Panc1 (cell line): ENCODE results near the gene BACH2. TPM values are rescaled to one million over a fixed set of nuclear protein-coding genes. Genes with fewer than 3 reads are reported as not detected.
A peak's percentile ranks its signal among the peaks of the same experiment; 100 is the strongest.

Source experiments
- ATAC-seq: fragments of 200-7000 bp; cut with Tn5 transposase; 2 replicates; pipeline ENCODE4 v1.9.1; 2020; ENCODE audit warnings: mild to moderate bottlenecking, moderate library complexity
- BruUV-seq: library from RNA; stranded (reverse); fragments of 400-500 nt; replicated peaks from 2 replicates; lab custom pipeline; 2021; lab: Mats Ljungman, UMichigan
- CTCF ChIA-PET: fragments of 300-600 bp; sonication (Branson Sonifier 250); formaldehyde crosslinking; loops from one replicate; lab custom pipeline; 2022; ENCODE audit warnings: antibody characterized with exemption; lab: Charles Lee
- POLR2A ChIA-PET: fragments of 300-600 bp; sonication (Branson Sonifier 250); formaldehyde crosslinking; loops from one replicate; lab custom pipeline; 2022; ENCODE audit warnings: antibody characterized with exemption; lab: Charles Lee
- DNase-seq: peaks from one replicate; pipeline ENCODE4 v3.0.0-alpha.2; 2010; ENCODE audit warnings: low read depth, low spot score
- H3K27ac ChIP-seq: 2 replicates; pipeline ENCODE4 v1.5.1; 2011; ENCODE audit warnings: mild to moderate bottlenecking, low read length, inconsistent platforms
- H3K27me3 ChIP-seq: fragments of 200-500 bp; sonication (Bioruptor generic); 2 replicates; pipeline ENCODE4 v1.6.0; 2014; ENCODE audit warnings: low read length, inconsistent platforms; ENCODE audit not compliant: control insufficient read depth, insufficient read depth
- H3K36me3 ChIP-seq: fragments of 200-500 bp; sonication (Bioruptor generic); 2 replicates; pipeline ENCODE4 v1.5.1; 2014; ENCODE audit warnings: inconsistent platforms, mild to moderate bottlenecking, low read length, moderate library complexity; ENCODE audit not compliant: control insufficient read depth, insufficient read depth
- H3K4me1 ChIP-seq: 2 replicates; pipeline ENCODE4 v1.5.1; 2011; ENCODE audit warnings: inconsistent platforms, mild to moderate bottlenecking, low read length, moderate library complexity; ENCODE audit not compliant: control insufficient read depth, insufficient read depth
- H3K4me3 ChIP-seq, 2 experiments: 2 replicates each; pipeline ENCODE4 v1.5.1; 2011 to 2012; ENCODE audit warnings: low read depth in 2 of 2, low read length in 2 of 2, mild to moderate bottlenecking in 2 of 2, inconsistent platforms in 1 of 2, moderate library complexity in 1 of 2
- H3K9me3 ChIP-seq: fragments of 200-500 bp; sonication (Bioruptor generic); 2 replicates; pipeline ENCODE4 v1.5.1; 2014; ENCODE audit warnings: low read depth, mild to moderate bottlenecking, inconsistent platforms, low read length, moderate library complexity; ENCODE audit not compliant: control insufficient read depth, insufficient read depth
- CTCF ChIP-seq: fragments of 450-650 bp; IDR thresholded peaks from 2 replicates; pipeline ENCODE4 v1.5.1; 2017; ENCODE audit warnings: mild to moderate bottlenecking
- POLR2AphosphoS5 ChIP-seq: IDR thresholded peaks from 2 replicates; pipeline ENCODE4 v1.6.1; 2012; ENCODE audit warnings: mild to moderate bottlenecking, low read depth, low read length, moderate library complexity
- REST ChIP-seq, 2 experiments: IDR thresholded peaks; 2 replicates each; pipeline ENCODE4 v1.6.1; 2011 to 2012; ENCODE audit warnings: low read depth in 2 of 2, control low read depth in 1 of 2, low read length in 1 of 2, mild to moderate bottlenecking in 1 of 2, moderate library complexity in 1 of 2; ENCODE audit not compliant: insufficient read depth in 1 of 2
- SIN3A ChIP-seq: IDR thresholded peaks from 2 replicates; pipeline ENCODE4 v1.6.1; 2012; ENCODE audit warnings: low read depth, mild to moderate bottlenecking, low read length, moderate library complexity, borderline replicate concordance; ENCODE audit not compliant: insufficient read depth
- TCF7L2 ChIP-seq: IDR thresholded peaks from 2 replicates; pipeline ENCODE4 v1.6.1; 2011; ENCODE audit warnings: mild to moderate bottlenecking, low read depth, low read length, inconsistent platforms
- in situ Hi-C: cut with HindIII; loops from 2 replicates; pipeline ENCODE4 v1.10.0; 2016; ENCODE audit warnings: low sequenced_read_pairs, low pct_unique_long_range_greater_than_20kb
- intact Hi-C: fragments of 100-400 bp; cut with micrococcal nuclease; formaldehyde crosslinking; loops from one replicate; pipeline ENCODE4 v1.10.0; 2022; ENCODE audit not compliant: unreplicated experiment
- total RNA-seq: library from RNA; stranded (reverse); gene quantifications from one replicate; pipeline ENCODE4 v1.2.1, GENCODE V29; 2021; ENCODE audit not compliant: unreplicated experiment

The BACH2 gene
- total RNA-seq, 1 experiment from 2014 or later, result 1.6 TPM

GRCh38 chr6:90218959-90219208 lies 77.8 kb downstream of the BACH2 start:
- BruUV-seq, result no TSS peak
- ChIA-PET POLR2A (interaction anchor here (0.5 to 0.7 kb wide), 3 partner anchors 66 to 204 kb away, joined by 3 to 12 read pairs (median 6); no protein-coding TSS in a partner anchor), CTCF (interaction anchor here (0.7 to 1.5 kb wide), 2 partner anchors 77 to 278 kb away, joined by 11 to 16 read pairs; no protein-coding TSS in a partner anchor)
- DNase-seq (no peak), ATAC-seq (no peak)
- intact Hi-C loops (no loop called here), in situ Hi-C loops (no loop called here)
- Histone ChIP-seq H3K36me3 (no peaks in the 10 kb centered on the region), H3K4me3 (peak overlapping the region in 1 of 2 experiments; percentile 34; a peak in 3 of 4 replicates), H3K27ac (peak overlapping the region; percentile 56), H3K27me3 (no peaks in the 10 kb centered on the region), H3K4me1 (peaks cover 25% of the 10 kb centered on the region), H3K9me3 (no peaks in the 10 kb centered on the region)
- TF ChIP-seq REST (IDR thresholded peaks at IDR 0.05; ENCODE audit: insufficient read depth in 1 of 2, low read depth in 2 of 2, low read length in 1 of 2) (no peak), POLR2AphosphoS5 (no peak), CTCF (no peak), TCF7L2 (no peak), SIN3A (no peak)

GRCh38 chr6:90217506-90218127 lies 79.0 kb downstream of the BACH2 start:
- no TSS peak for BruUV-seq
- peak overlapping the region; percentile 56 for H3K27ac ChIP-seq
- no peaks in the 10 kb centered on the region for H3K27me3 ChIP-seq
- H3K9me3 ChIP-seq, result no peaks in the 10 kb centered on the region
- in situ Hi-C loops, result no loop called here
- peak overlapping the region in 1 of 2 experiments; percentile 34; a peak in 2 of 4 replicates for H3K4me3 ChIP-seq
- no peak for DNase-seq
- ATAC-seq, result no peak
- no peaks in the 10 kb centered on the region for H3K36me3 ChIP-seq
- TF ChIP-seq REST (IDR thresholded peaks at IDR 0.05; ENCODE audit: insufficient read depth in 1 of 2, low read depth in 2 of 2, low read length in 1 of 2) (no peak), CTCF (no peak), POLR2AphosphoS5 (no peak), TCF7L2 (no peak), SIN3A (no peak)
- intact Hi-C loops, result no loop called here
- H3K4me1 ChIP-seq, result peaks cover 25% of the 10 kb centered on the region
- POLR2A ChIA-PET, result no interaction called here
- CTCF ChIA-PET, result no interaction called here
